ENCODE measurements around the gene BCKDK.
"Not testable (repeated sequence)": the region's sequence is repeated elsewhere in the genome, so short reads cannot be mapped to it uniquely, and the experiment has no call there.

The BCKDK gene

DNA sequence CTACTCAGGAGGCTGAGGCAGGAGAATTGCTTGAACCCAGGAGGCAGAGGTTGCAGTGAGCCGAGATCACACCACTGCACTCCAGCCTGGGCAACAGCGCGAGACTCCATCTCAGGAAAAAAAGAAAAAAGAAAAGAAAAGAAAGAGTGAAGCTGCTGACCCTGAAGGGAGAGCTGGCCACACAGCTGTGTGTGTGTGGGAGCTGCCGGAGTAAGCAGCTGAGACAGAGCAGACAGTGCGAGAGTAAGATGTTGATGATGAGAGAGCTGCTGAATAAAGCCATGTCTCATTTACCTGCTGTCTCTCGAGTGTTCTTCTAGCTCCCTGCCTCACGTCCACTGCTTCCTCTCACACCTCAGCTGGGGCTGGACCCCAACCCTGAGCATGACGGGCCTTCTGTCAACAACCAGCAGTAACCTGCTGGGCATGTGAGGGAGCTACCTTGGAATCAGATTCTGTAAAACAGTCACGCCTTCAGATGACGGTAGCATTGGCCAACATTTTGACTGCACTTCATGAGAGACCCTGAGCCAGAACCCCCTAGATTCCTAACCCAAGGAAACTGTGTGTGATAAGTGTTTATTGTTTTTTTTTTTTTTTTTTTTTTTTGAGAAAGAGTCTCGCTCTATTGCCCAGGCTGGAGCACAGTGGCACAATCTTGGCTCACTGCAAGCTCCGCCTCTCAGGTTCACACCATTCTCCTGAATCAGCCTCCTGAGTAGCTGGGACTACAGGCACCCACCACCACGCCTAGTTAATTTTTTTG, 7.1 kb upstream of the BCKDK start:
- not testable (repeated sequence) for DNase-seq

DNA sequence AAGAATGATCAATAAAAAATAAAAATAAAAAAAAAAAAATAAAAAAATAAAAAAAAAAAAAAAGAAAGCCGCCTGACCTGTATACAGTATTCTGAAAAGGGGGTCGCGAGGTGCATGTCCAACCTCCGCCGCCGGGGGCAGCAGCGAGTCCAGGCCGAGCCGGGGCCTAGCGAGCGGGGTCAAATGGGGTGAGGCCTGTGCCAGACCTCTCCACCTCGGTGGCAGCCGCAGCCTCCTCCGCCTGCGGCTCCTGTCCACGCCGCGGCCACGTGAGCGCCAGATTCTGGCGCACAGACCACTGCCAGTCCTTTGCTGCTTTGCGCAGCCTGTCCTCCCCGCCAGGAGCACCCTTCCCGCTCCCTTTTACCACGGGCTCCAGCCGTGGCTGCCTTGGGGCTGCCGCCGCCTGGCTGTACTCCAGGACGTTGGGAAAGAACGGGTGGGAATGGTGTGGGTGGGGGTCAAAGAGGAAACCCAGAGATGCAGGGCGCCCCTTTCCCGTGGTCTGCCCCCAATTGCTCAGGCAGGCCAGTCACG, 2.4 kb upstream of the BCKDK start:
- peak; percentile 73 for DNase-seq

DNA sequence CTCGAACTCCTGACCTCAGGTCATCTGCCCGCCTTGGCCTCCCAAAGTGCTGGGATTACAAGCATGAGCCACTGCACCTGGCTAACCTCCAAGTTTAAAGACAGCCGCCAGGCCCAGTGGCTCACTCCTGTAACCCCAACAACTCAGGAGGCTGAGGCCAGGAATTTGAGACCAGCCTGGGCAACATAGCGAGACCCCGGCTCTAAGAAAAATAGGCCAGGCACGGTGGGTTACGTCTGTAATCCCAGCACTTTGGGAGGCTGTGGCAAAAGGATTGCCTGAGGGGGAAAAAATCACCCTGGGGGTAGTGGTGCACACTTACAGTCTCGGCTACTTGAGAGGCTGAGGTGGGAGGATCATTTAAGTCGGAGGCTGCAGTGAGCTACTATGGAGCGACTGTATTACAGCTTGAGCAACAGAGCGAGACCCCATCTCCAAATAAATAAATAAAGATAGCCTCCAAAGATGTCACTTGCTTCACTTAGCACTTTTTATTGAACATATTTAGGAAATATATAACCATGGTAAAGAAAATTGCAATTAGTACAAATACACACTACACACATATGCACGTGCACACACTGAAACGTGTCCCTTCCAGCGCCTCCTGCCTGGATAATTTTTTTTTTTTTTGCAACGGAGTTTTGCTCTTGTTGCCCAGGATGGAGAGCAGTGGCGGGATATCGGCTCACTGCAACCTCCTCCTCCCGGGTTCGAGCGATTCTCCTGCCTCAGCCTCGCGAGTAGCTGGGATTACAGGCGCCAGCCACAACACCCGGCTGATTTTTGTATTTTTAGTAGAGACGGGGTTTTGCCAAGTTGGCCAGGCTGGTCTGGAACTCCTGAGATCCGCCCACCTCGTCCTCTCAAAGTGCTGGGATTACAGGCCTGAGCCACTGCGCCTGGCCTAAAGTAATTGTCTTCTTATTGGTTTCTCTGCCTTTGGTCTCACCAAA, 1.4 kb upstream of the BCKDK start:
- DNase-seq, result no peak

DNA sequence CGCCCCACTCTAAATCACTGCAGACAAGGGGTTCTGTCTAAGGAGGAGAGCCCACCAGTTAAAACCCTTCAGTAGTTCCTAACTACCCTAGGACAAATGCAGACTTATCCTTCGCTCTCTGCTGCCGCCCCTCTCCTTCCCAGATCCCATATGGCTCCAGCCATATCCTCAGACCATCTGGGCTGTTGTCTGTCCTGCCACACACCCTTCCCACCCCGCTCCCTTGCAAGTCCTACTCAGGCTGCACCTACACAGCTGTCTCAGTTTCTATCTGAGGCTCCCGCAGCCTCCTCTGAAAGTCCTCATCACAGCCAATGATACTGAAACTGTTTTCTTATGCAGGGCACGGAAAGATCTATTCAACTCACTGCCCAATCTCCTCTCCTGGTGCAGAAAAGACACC, 720 bp upstream of the BCKDK start:
- no peak for DNase-seq

DNA sequence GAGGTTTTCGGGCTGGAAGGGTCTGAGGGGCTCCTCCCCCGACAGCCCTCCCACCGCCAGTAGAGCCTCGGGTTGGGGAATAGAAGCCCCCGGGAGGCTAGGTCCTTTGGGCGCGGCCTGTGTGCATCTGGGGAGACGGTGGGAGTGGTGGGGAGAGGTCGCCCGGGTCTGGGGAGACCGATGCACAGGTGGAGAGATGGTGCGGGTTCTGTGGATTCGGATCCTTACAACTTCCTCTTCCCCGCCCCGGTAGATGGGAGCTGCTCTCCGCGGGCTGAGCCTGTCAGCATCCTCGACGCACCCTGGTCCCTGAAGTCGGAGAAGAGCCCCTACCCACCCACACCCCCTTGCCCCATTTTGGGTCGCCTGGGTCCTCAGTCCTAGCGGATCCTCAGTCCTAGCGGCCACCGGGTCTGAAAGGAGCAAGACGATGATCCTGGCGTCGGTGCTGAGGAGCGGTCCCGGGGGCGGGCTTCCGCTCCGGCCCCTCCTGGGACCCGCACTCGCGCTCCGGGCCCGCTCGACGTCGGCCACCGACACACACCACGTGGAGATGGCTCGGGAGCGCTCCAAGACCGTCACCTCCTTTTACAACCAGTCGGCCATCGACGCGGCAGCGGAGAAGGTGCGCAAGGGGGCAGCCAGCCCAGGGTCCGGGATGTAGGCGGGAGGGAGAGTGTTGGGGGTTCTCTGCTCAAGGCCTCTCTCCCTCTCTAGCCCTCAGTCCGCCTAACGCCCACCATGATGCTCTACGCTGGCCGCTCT, 790 bp downstream of the BCKDK start:
- no peak for DNase-seq

DNA sequence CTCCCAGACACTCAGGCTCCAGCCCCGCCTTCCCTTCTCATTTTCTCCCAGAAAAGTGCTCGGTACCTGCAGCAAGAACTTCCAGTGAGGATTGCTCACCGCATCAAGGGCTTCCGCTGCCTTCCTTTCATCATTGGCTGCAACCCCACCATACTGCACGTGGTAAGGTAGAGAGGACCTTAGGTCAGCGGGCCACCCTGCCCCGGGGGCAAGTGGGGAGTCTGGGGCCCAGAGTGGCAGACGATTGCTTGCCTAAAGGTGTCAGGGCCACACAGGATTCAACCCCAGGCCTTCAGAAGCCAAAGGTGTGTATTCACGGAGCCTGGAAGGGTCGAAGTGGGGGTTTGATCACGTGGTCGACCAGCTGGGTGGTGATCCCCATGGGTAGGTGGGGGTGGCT, 1.4 kb downstream of the BCKDK start:
- no peak for DNase-seq

DNA sequence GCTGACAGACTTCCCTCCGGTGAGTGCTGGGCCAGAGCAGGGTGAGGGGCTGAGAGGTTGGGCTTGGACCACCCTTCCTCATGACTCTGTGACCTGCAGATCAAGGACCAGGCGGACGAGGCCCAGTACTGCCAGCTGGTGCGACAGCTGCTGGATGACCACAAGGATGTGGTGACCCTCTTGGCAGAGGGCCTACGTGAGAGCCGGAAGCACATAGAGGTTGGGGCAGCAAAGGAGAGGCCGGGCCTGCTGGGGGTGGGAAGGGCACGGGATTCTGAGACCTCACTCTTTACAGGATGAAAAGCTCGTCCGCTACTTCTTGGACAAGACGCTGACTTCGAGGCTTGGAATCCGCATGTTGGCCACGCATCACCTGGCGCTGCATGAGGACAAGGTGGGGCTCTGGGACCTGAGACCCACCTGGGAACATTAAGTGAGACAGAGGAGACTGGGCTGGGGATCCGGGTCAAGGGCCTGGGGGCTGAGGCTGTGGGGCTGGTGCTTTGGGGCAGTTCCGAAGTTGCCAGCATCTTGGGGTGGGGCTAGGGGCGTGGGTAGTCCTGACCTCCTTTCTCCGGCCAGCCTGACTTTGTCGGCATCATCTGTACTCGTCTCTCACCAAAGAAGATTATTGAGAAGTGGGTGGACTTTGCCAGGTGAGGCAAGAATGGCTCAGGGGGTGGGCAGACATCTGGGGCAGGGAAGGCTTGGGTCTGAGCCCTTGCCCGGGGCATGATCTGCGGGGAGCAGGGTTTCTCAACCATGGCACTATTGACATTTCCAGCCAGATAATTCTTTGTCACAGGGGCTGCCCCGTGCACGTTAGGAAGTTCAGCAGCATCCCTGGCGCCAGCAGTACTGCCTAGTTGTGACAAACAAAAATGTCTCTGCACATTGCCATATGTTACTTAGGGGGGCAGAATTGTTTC, 2.2 kb downstream of the BCKDK start:
- no peak for DNase-seq

DNA sequence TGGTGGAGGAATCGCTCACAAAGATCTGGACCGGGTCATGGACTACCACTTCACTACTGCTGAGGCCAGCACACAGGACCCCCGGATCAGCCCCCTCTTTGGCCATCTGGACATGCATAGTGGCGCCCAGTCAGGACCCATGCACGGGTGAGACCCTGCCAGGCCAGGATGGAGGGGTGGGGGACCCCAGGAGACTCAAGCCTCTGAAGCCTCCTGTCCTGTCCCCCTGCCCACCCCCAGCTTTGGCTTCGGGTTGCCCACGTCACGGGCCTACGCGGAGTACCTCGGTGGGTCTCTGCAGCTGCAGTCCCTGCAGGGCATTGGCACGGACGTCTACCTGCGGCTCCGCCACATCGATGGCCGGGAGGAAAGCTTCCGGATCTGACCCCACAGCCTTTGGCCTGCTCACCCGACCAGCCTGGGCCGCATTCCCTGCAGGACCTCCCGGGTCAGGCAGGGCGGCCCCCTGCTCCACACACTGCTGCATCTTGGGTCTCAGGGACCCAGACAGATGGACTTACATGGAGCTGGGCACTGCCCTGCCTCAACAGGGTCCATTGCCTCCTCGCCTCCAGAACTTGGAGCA, 3.8 kb downstream of the BCKDK start:
- no peak for DNase-seq

DNA sequence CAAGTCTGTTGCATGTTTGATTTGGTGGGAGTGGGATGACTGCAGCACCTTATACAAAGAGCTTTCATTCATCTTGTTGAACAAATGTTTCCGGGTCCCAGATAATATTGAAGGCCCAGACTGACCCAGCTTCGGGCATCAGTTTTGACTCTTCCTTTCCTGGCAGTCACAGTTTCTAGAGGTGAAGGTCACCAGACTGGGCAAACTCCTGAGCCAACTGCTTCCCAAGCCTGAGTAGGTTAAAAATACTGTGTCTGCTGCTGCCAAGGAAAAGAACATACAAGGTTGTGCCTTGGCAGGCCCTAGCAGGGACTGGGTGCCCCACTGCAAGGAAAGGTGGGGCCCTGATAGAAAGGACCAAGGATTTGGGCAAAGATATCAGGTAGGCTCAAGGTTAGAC, 4.5 kb downstream of the BCKDK start:
- no peak for DNase-seq

DNA sequence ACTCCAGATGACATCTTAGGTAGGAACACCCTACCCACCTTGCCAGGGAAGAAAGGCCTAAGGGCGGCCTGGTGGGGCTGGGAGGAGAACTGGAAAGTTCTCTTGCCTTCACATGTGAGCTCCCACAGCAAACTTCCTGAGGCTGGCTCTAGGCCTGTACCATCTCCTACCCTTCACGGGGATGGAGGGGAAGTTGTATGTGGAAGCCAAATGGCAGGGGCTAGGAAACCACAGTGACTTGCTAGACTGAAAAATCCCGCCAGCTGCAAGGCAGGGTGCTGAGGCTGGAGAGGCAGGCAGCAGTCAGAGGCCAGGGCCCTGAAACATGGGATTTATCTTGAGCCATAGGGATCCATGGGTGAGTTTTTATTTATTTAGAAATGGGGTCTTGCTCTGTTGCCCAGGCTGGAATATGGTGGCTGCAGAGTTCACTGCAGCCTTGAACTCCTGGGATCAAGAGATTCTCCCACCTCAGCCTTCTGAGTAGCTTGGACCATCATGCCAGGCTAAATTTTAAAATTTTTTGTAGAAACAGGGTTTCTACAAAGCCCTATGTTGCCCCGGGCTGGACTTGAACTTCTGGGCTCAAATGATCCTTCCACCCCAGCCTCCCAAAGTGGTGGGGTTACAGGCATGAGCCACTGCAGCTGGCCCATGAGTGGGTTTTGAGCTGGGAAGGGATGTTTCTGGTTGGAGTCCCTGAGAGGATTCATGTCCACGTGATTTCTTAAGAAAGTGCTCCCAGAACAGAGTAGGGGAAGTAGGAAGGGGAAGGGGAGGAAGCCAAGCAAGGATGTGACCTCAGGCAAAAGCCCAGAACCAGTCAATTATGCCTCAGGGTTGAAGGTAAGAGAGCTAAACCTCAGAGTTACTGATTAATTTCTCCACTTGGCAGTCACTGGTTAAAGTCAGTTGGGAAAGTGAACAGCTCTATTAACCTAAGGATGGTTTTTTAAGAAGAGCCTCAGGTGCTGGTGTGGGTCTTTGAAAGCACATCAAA, 5.2 kb downstream of the BCKDK start:
- DNase-seq, result peak; percentile 1

DNA sequence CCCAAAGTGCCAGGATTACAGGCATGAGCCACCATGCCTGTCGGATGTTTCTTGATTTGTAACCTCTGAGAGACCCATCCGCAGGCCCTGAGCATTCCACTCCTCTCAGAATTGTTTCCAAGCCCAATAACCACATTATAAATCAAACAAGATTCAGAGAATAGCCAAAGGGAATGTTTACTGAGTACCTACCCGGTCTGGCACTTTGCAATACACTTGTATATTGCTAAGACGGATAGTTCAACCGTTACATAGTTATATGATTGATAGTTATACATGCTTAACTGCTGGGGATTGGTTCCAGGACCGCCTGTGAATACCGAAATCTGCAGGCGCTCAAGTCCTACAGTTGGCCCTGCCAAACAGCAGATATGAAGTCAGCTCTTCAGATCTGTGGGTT, 6.3 kb downstream of the BCKDK start:
- DNase-seq, result no peak

DNA sequence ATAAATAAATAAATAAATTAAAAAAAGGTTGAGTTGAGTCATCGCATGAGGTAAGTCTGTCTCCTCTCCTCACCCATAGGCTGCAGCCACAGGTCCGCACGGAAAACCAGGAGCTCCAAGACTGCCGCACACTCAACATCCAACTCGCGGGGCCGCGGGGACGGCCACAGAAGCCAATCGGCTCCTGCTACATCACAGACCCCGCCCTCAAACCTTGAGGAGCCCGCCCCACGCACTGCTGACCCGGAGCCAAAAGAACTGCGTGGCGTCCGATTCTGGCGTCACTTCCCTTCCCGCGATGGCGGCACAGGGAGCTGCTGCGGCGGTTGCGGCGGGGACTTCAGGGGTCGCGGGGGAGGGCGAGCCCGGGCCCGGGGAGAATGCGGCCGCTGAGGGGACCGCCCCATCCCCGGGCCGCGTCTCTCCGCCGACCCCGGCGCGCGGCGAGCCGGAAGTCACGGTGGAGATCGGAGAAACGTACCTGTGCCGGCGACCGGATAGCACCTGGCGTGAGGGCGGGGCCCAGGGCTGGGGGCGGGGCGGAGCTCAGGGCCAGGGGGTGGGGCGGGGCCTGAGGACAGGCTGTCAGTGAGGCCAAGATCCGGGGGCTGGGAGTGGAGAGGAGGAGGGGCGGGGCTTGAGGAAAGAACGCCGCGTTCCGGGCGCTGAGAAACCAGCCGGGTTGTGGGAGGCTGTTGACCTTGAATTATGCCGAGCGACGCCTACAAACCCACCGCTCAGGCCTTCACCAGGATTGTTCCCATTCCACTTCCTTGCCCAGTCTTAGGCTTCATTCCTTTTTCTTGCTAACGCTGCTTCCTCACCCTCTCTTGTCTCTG, 9.4 kb downstream of the BCKDK start, which contains the start of gene KAT8:
KAT8 (plus strand) TSS at position 281 of the 839 bp plus-strand sequence; CDS start at position 299, 18 bp downstream.
- peak; percentile 99 for DNase-seq

DNA sequence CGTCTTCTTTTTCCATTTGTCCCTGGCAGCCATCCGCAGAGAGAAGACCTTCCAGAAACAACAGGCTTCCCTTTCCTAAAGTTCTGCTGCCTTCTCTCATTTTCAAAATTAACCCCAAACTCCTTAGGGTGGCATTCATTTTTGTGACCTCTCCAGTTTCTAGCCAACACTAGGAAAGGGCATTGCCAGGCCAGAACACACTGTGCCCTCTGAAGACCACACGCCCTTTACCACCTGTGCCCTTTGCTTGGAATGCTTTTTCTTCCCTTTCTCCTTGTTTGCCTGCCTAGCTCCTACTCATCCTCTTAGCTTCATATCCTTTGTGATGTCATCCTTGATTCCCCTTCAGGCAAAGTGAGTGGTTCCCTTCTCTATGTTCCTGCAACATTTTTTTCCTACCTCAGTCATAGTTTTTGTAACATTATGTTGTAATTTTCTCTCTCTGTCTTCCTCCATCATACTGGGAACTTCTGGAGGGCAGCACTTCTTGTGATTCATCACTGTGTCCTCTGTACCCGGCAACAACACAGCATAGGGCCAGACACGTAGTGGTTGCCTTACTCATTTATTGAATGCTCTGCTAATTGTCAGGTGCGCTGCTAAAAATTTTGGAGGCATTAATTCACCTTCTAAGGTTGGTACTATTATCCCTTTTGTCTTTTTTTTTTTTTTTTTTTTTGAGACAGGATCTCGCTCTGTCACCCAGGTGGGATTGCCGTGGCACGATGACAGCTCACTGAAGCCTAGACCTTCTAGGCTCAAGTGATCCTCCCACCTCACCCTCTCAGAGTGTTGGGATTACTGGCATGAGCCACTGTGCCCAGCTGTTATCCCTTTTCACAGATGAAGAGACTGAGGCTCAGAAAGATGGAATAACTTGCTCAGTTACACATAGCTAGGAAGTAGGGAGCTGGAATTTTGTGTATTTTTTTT, 10.3 kb downstream of the BCKDK start:
- no peak for DNase-seq

DNA sequence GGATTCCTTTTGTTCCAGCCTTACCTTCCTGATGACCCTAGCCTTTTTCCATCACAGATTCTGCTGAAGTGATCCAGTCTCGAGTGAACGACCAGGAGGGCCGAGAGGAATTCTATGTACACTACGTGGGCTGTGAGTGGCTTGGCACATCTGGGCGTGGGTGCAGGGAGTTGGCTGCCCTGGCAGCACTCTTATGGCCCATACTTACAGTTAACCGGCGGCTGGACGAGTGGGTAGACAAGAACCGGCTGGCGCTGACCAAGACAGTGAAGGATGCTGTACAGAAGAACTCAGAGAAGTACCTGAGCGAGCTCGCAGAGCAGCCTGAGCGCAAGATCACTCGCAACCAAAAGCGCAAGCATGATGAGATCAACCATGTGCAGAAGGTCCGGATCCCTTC, 11.9 kb downstream of the BCKDK start:
- no peak for DNase-seq

DNA sequence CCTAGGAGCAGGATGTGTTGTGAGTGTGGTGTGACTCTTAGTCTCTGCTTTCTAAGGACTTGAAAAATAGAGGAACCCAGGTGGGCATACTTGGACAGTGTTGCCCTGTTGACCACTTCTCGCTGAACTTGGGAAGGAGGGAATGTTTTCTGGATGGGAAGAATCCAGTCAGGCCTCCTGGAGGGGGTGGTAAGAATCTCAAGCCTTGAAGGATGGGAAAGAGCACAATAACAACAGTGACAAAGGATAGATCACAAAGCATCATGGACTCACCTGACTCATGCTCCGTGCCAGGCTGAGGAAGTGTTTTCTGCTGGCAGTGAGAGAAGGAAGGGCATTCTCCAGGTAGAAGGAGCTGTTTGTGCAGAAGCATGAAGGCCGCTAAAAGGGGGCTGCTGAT, 17.7 kb downstream of the BCKDK start:
- no peak for DNase-seq

DNA sequence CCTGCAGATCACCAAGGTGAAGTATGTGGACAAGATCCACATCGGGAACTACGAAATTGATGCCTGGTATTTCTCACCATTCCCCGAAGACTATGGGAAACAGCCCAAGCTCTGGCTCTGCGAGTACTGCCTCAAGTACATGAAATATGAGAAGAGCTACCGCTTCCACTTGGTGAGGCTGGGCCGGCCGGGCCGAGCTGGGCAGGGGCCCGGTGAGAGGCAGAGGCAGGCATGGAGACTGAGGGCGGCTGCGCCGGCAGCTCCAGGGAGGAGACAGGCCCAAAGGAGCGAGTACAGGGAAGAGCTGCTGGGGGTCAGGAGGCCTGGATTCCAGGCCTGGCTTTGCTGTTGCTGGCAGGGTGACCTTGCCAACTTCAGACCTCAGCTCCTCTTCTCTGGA, 19.0 kb downstream of the BCKDK start:
- no peak for DNase-seq

DNA sequence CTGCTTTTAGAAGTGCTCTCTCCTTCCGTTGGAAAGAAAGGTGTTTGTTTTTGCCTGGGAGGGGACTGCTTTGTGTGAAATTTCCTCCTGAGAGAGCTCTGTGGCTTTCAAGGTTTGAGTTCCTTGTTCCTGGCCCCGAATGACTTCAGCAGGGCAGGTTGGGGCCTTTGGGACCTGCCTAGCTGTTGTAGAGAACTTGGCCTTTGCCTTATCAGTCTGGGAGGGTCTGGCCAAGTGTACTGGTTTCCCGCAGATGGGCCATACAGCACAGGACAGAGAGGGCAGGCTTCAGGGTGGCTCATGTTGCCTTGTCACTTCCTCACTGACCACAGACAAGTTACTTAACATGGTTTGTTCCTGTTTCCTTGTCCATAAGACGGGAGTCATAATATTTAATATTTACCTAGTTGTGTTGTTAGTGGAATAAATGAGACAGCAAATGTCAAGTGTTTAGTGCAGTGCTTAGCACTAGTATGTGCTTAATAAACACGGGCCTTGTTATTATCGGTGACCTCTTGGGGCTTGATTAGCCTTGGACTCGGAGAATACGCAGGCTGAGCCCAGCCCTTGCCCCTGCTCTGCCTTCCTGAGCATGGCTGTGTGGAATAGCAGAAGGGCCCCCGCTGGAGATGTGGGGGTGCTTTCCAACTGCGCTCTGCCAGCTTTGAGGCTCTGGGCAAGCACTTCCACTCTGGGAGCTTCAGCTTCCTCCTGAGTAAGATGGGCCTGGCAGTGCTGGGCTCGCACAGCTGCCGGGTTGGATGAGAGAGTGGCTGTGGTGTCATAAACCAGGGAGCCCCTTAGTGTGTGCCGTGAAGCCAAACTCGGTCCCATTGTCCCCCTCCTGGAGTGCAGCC, 20.8 kb downstream of the BCKDK start:
- DNase-seq, result peak; percentile 2
